NCI-H1048 (cell line): ENCODE measurements around the gene ZRANB3.

Experiments
- DNase-seq: peaks from one replicate; lab custom pipeline; 2025; lab: John Stamatoyannopoulos, UW

Gene ZRANB3

GRCh38 chr2:135246711-135247270 lies 284.2 kb downstream of the ZRANB3 start:
- no peak for DNase-seq

GRCh38 chr2:135245071-135245470 lies 285.9 kb downstream of the ZRANB3 start:
- DNase-seq, result no peak

- no peak for DNase-seq
Measured at GRCh38 chr2:135238651-135239050, 292.4 kb downstream of the ZRANB3 start.

GRCh38 chr2:135230150-135230549 lies 300.9 kb downstream of the ZRANB3 start:
- no peak for DNase-seq

GRCh38 chr2:135227386-135227785 lies 303.6 kb downstream of the ZRANB3 start:
- DNase-seq, result no peak

GRCh38 chr2:135226961-135227360 lies 304.1 kb downstream of the ZRANB3 start:
- DNase-seq, result no peak

- DNase-seq, result no peak
Measured at GRCh38 chr2:135225781-135226180, 305.2 kb downstream of the ZRANB3 start.

GRCh38 chr2:135219226-135219625 lies 311.8 kb downstream of the ZRANB3 start:
- no peak for DNase-seq

GRCh38 chr2:135218426-135218825 lies 312.6 kb downstream of the ZRANB3 start:
- DNase-seq, result no peak

GRCh38 chr2:135212757-135213156 lies 318.3 kb downstream of the ZRANB3 start:
- DNase-seq, result no peak

GRCh38 chr2:135208016-135208415 lies 323.0 kb downstream of the ZRANB3 start:
- DNase-seq, result no peak

GRCh38 chr2:135203944-135204343 lies 327.1 kb downstream of the ZRANB3 start:
- DNase-seq, result no peak

GRCh38 chr2:135202751-135203150 lies 328.3 kb downstream of the ZRANB3 start:
- no peak for DNase-seq

GRCh38 chr2:135198481-135198880 lies 332.5 kb downstream of the ZRANB3 start:
- no peak for DNase-seq

- DNase-seq, result no peak
Measured at GRCh38 chr2:135190799-135191198, 340.2 kb downstream of the ZRANB3 start.

- no peak for DNase-seq
Measured at GRCh38 chr2:135189148-135189547, 341.9 kb downstream of the ZRANB3 start.

GRCh38 chr2:135187270-135187669 lies 343.7 kb downstream of the ZRANB3 start:
- no peak for DNase-seq

- no peak for DNase-seq
Measured at GRCh38 chr2:135186054-135186453, 345.0 kb downstream of the ZRANB3 start.

- no peak for DNase-seq
Measured at GRCh38 chr2:135183822-135184221, 347.2 kb downstream of the ZRANB3 start.

- DNase-seq, result no peak
Measured at GRCh38 chr2:135182601-135183000, 348.4 kb downstream of the ZRANB3 start.

GRCh38 chr2:135182190-135182589 lies 348.8 kb downstream of the ZRANB3 start:
- DNase-seq, result no peak

- DNase-seq, result no peak
Measured at GRCh38 chr2:135179689-135180088, 351.3 kb downstream of the ZRANB3 start.

- DNase-seq, result no peak
Measured at GRCh38 chr2:135175177-135175576, 355.8 kb downstream of the ZRANB3 start.

GRCh38 chr2:135174810-135175093 lies 356.3 kb downstream of the ZRANB3 start:
- no peak for DNase-seq
